DOHH2 (cell line): Measurements from ENCODE around the gene GAD1.

Source experiments
- H3F3A ChIP-seq: fragments of 200-600 bp; sonication (generic), shearing (Covaris generic); 2 replicates; pipeline ENCODE4 v1.6.0; 2016; ENCODE audit warnings: antibody characterized with exemption, mild to moderate bottlenecking; ENCODE audit not compliant: control insufficient read depth, insufficient read depth
- H3K27ac ChIP-seq: fragments of 200-600 bp; sonication (generic); 2 replicates; pipeline ENCODE4 v1.5.1; 2014; ENCODE audit warnings: low read depth, mild to moderate bottlenecking, low read length, moderate library complexity
- H3K27me3 ChIP-seq: fragments of 200-600 bp; sonication (generic); 2 replicates; pipeline ENCODE4 v1.6.1; 2014; ENCODE audit warnings: mild to moderate bottlenecking, low read length, mixed read lengths; ENCODE audit not compliant: control insufficient read depth
- H3K36me3 ChIP-seq: fragments of 200-600 bp; sonication (generic); 2 replicates; pipeline ENCODE4 v1.6.1; 2014; ENCODE audit warnings: mild to moderate bottlenecking, low read length, moderate library complexity, mixed read lengths; ENCODE audit not compliant: control insufficient read depth
- H3K4me1 ChIP-seq: fragments of 200-600 bp; sonication (generic); 2 replicates; pipeline ENCODE4 v1.6.1; 2014; ENCODE audit warnings: mild to moderate bottlenecking, low read length, mixed read lengths; ENCODE audit not compliant: control insufficient read depth
- H3K4me2 ChIP-seq: fragments of 200-600 bp; sonication (generic); 2 replicates; pipeline ENCODE4 v1.6.0; 2014; ENCODE audit warnings: mild to moderate bottlenecking, low read length, moderate library complexity
- H3K4me3 ChIP-seq: fragments of 200-600 bp; sonication (generic); 2 replicates; pipeline ENCODE4 v1.5.1; 2014; ENCODE audit warnings: mild to moderate bottlenecking, low read length, mixed read lengths
- H3K79me2 ChIP-seq: fragments of 200-600 bp; sonication (generic); 2 replicates; pipeline ENCODE4 v1.6.1; 2014; ENCODE audit warnings: mild to moderate bottlenecking, low read length, mixed read lengths; ENCODE audit not compliant: control insufficient read depth
- H3K9me2 ChIP-seq: fragments of 200-600 bp; sonication (generic); replicated peaks from 2 replicates; pipeline ENCODE4 v1.6.1; 2014; ENCODE audit warnings: mild to moderate bottlenecking, low read length, mixed read lengths; ENCODE audit not compliant: control insufficient read depth
- H3K9me3 ChIP-seq: fragments of 200-600 bp; sonication (generic); 2 replicates; pipeline ENCODE4 v1.6.1; 2014; ENCODE audit warnings: antibody characterized with exemption, low read length, mixed read lengths; ENCODE audit not compliant: control insufficient read depth, insufficient read depth
- H4K20me1 ChIP-seq: fragments of 200-600 bp; sonication (generic); 2 replicates; pipeline ENCODE4 v1.6.0; 2014; ENCODE audit warnings: low read depth, mild to moderate bottlenecking, antibody characterized with exemption, low read length, moderate library complexity; ENCODE audit not compliant: control insufficient read depth, insufficient read depth
- CTCF ChIP-seq: fragments of 200-600 bp; sonication (generic); IDR thresholded peaks from one replicate; pipeline ENCODE4 v1.5.1; 2014; ENCODE audit warnings: antibody characterized with exemption, mild to moderate bottlenecking, low read depth, low read length; ENCODE audit not compliant: poor library complexity, severe bottlenecking
- EZH2phosphoT487 ChIP-seq: fragments of 200-600 bp; sonication (generic); IDR thresholded peaks from 2 replicates; pipeline ENCODE4 v1.6.1; 2017; ENCODE audit warnings: borderline replicate concordance, mild to moderate bottlenecking, antibody characterized with exemption, low read length, moderate library complexity, mixed read lengths

GAD1 gene

GRCh38 chr2:170873035-170873692, 56.5 kb downstream of the GAD1 start:
- peak overlapping the region; percentile 83 for H3K4me2 ChIP-seq
- H3K4me3 ChIP-seq: peak overlapping the region; percentile 65
- H3K9me2 ChIP-seq: no peaks in the 10 kb centered on the region
- no peak overlapping the region for H3K27ac ChIP-seq
- no peaks in the 10 kb centered on the region for H3K9me3 ChIP-seq
- H3K36me3 ChIP-seq: no peaks in the 10 kb centered on the region
- H3K4me1 ChIP-seq: peaks cover 11% of the 10 kb centered on the region
- H4K20me1 ChIP-seq: no peaks in the 10 kb centered on the region
- TF ChIP-seq CTCF: peak; percentile 96
- no peak for TF ChIP-seq EZH2phosphoT487
- H3K79me2 ChIP-seq: no peaks in the 10 kb centered on the region
- peaks cover 3% of the 10 kb centered on the region; the same call in 1 of the 2 replicates for H3K27me3 ChIP-seq
- H3F3A ChIP-seq: no peaks in the 10 kb centered on the region

- TF ChIP-seq EZH2phosphoT487 (no peak), CTCF (no peak)
- peaks cover 14% of the 10 kb centered on the region for H3K27me3 ChIP-seq
- H3K79me2 ChIP-seq: no peaks in the 10 kb centered on the region
- no peaks in the 10 kb centered on the region for H3K9me2 ChIP-seq
- no peaks in the 10 kb centered on the region for H4K20me1 ChIP-seq
- no peaks in the 10 kb centered on the region for H3K36me3 ChIP-seq
- peaks cover 6% of the 10 kb centered on the region for H3K4me1 ChIP-seq
- H3K4me3 ChIP-seq: no peak overlapping the region
- no peak overlapping the region for H3K4me2 ChIP-seq
- H3K9me3 ChIP-seq: no peaks in the 10 kb centered on the region
- no peaks in the 10 kb centered on the region for H3F3A ChIP-seq
- H3K27ac ChIP-seq: no peak overlapping the region
Observed at GRCh38 chr2:170878066-170878465, 61.4 kb downstream of the GAD1 start.

- Histone ChIP-seq H3K4me2 (no peak overlapping the region), H4K20me1 (no peaks in the 10 kb centered on the region), H3K27ac (no peak overlapping the region), H3K4me1 (peaks cover 1% of the 10 kb centered on the region), H3K9me2 (no peaks in the 10 kb centered on the region), H3F3A (no peaks in the 10 kb centered on the region), H3K27me3 (peaks cover 14% of the 10 kb centered on the region), H3K9me3 (no peaks in the 10 kb centered on the region), H3K4me3 (no peak overlapping the region), H3K79me2 (no peaks in the 10 kb centered on the region), H3K36me3 (no peaks in the 10 kb centered on the region)
- no peak for TF ChIP-seq EZH2phosphoT487
- TF ChIP-seq CTCF: no peak
Observed at GRCh38 chr2:170878505-170878904, 61.8 kb downstream of the GAD1 start.
